ENCODE data around the gene RAPGEF5. TPM values are rescaled to one million over a fixed set of nuclear protein-coding genes. Genes with fewer than 3 reads are reported as not detected.

The RAPGEF5 gene
- total RNA-seq, 4 donors from 2014 or later = 21.2 to 27.0 (median 24.1) TPM

DNA sequence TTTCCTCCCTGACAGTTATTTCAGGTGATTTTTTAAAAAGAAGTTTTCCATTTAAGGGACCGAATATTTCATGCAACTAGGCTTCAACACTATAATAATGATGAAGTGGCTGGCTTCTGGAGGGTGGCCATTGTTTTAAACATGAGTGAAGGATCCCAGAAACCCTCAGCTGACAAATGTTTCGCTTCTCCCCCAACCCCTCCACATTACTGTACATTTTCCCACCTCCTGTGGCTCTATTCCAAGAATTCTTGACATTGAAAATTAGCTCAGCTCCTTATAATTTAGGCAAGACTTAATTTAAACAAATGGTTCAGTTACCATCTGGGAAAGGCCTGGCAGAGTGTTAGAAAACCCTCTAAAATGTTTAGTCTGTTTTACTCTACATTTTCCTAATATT is 281.4 kb downstream of the RAPGEF5 start:
- Histone ChIP-seq H3K4me1 (peaks cover 0 to 9% (median 0%) of the 10 kb centered on the region in 4 donors), H3K27ac (replicated peaks in 1 of 4) (no peak overlapping the region), H3K4me3 (no peak overlapping the region), H3K9me3 (no peaks in the 10 kb centered on the region), H3K36me3 (no peaks in the 10 kb centered on the region), H3K27me3 (no peaks in the 10 kb centered on the region)
- intact Hi-C loops (cut with DNase I) = no loop called here
- TF ChIP-seq EP300 (IDR thresholded peaks at IDR 0.05) (no peak), POLR2A (IDR thresholded peaks at IDR 0.05; ENCODE audit: low read depth) (no peak), POLR2AphosphoS5 (IDR thresholded peaks at IDR 0.05) (no peak)
- TF ChIP-seq, protein P1, sequence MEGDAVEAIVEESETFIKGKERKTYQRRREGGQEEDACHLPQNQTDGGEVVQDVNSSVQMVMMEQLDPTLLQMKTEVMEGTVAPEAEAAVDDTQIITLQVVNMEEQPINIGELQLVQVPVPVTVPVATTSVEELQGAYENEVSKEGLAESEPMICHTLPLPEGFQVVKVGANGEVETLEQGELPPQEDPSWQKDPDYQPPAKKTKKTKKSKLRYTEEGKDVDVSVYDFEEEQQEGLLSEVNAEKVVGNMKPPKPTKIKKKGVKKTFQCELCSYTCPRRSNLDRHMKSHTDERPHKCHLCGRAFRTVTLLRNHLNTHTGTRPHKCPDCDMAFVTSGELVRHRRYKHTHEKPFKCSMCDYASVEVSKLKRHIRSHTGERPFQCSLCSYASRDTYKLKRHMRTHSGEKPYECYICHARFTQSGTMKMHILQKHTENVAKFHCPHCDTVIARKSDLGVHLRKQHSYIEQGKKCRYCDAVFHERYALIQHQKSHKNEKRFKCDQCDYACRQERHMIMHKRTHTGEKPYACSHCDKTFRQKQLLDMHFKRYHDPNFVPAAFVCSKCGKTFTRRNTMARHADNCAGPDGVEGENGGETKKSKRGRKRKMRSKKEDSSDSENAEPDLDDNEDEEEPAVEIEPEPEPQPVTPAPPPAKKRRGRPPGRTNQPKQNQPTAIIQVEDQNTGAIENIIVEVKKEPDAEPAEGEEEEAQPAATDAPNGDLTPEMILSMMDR (IDR thresholded peaks at IDR 0.05) = no peak
- no peak for DNase-seq (ENCODE audit: extremely low spot score)
- 48% methylated on average over 2 of the region's 2 CpGs for WGBS

DNA sequence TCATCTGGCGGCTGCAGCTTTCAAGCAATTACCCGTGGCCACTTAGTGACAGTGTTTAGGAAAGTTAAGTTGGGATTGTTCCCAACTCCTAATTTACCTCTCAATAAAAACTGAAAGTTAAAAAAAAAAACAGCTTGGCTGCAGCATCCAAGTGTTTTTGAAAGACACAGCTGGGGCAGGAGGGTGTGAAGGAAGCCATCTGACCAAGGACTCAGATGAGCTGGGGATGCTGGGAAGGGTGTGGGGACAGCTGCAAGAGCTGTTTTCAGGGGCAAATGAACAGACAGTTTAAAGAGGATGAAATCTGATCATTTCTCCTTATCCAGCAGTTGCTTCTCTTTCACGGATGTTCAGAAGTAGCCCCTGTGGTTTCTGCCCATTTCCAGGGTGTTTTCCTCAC is 282.1 kb downstream of the RAPGEF5 start:
- Histone ChIP-seq H3K27ac (replicated peaks in 1 of 4) (no peak overlapping the region), H3K36me3 (no peaks in the 10 kb centered on the region), H3K4me1 (peaks cover 0 to 9% (median 0%) of the 10 kb centered on the region in 4 donors), H3K27me3 (no peaks in the 10 kb centered on the region), H3K4me3 (no peak overlapping the region), H3K9me3 (no peaks in the 10 kb centered on the region)
- WGBS = 38% methylated on average over 3 of the region's 3 CpGs
- TF ChIP-seq POLR2A (IDR thresholded peaks at IDR 0.05; ENCODE audit: low read depth) (no peak), POLR2AphosphoS5 (IDR thresholded peaks at IDR 0.05) (no peak), EP300 (IDR thresholded peaks at IDR 0.05) (no peak)
- TF ChIP-seq, protein P1 (IDR thresholded peaks at IDR 0.05) = no peak
- intact Hi-C loops (cut with DNase I) = no loop called here
- DNase-seq (ENCODE audit: extremely low spot score) = no peak

Small RNA genes lying within 50 kb of the gene (small RNA-seq; reads per million reads assigned to genes)
- 0 reads per million in 3 donors for gene RNA5SP227

Other genes starting within 250 kb of the RAPGEF5 start
- gene STEAP1B, start 143.0 kb upstream of the RAPGEF5 start, total RNA-seq = 1 to 10 TPM; 1.6 to 2.2 (median 1.6) TPM

Measured in esophagus muscularis mucosa (tissue), 4 donors.